ENCODE results near the gene SFMBT2.
"Not testable (repeated sequence)": the region's sequence is repeated elsewhere in the genome, so short reads cannot be mapped to it uniquely, and the experiment has no call there.

The SFMBT2 gene

GRCh38 chr10:7400068-7400715 is 10.6 kb downstream of the SFMBT2 start:
- no peak for DNase-seq

DNA sequence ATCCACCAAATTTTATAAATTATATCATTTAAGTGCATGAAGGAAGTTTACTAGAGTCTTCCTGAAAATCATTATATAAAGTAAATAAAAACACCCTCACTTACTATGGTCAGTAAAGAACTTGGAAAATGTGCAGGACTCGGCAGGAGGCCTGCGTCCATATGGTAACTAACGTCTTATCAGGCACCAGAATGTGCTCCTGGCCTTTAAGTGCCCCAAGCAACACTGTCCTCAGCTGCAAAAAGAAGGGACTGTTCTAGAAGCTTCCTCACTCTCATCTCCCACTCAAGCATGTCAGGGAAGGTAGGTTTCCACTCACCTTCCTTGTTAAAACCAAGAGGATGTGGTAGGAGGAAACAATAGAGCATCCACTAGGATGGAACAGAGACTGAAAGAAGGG is 11.3 kb downstream of the SFMBT2 start:
- DNase-seq: no peak

GRCh38 chr10:7397049-7398035 is 13.5 kb downstream of the SFMBT2 start:
- no peak for DNase-seq

GRCh38 chr10:7392301-7392700 is 18.5 kb downstream of the SFMBT2 start:
- DNase-seq: not testable (repeated sequence)

DNA sequence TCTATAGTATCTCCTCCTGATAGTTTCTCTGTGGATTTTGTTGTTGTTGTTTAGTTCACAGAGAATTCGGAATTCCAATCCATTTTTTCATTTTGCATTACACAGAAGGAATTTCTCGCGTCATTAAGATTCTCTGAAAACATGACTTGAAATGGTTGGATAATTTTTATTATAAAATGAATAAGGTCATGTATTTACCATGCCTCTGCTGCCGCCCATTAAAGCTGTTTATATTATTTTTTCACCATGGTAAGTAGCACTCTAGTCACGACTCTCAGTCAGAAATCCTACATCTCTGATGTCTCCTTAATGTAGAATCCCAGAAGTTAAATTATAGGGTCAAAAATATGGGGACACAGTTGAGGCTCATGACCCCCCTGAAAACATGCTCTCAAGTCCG is 19.1 kb downstream of the SFMBT2 start:
- DNase-seq: no peak

DNA sequence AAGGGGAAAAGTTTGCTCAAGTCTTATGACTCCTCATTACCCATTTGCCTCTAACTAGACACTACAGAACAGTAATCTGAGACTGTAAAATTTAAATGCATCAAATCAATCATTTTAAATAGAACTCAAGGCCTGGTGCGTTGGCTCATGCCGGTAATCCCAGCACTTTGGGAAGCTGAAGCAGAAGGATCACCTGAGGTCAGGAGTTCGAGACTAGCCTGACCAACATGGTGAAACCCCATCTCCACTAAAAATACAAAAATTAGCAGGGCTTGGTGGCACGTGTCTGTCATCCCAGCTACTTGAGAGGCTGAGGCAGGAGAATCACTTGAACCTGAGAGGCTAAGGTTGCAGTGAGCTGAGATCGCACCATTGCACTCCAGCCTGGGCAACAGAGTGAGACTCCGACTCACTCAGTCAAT is 20.1 kb downstream of the SFMBT2 start:
- DNase-seq: not testable (repeated sequence)

DNA sequence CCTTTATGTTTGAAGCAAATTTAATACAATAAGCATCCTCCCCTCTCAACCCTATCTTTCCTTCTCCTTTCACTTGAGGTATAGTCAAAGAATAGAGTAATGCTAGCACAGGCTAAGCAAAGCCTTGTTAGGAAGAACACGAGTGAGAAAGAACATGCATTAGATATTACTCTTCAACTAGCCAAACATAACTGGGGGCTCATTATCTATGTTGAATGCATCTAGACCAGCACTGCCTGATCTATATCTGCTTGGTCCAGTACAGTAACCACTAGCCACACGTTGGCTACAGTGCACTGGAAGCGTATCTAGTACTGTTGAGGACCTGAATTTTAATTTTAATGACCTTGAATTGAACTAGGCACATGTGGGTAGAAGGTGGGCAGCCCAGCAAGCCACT is 21.0 kb downstream of the SFMBT2 start:
- no peak for DNase-seq

- no peak for DNase-seq
These were observed 21.5 kb downstream of the SFMBT2 start for GRCh38 chr10:7389346-7389745.

GRCh38 chr10:7388602-7389001 is 22.2 kb downstream of the SFMBT2 start:
- no peak for DNase-seq

DNA sequence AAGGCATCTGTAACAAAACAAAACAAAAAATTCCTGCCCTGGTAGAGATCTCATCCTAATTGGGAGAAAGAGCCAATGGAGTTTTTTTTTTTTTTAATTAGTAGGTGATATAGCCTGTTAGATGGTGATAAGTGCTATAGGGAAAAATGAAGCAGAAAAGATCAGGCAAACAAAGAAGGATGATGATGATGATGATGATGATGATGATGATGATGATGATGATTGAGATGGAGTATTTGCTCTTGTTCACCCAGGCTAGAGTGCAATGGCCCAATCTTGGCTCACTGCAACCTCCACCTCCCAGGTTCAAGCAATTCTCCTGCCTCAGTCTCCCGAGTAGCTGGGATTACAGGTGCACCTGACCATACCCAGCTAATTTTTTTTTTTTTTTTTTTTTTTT is 22.7 kb downstream of the SFMBT2 start:
- DNase-seq: not testable (repeated sequence)

DNA sequence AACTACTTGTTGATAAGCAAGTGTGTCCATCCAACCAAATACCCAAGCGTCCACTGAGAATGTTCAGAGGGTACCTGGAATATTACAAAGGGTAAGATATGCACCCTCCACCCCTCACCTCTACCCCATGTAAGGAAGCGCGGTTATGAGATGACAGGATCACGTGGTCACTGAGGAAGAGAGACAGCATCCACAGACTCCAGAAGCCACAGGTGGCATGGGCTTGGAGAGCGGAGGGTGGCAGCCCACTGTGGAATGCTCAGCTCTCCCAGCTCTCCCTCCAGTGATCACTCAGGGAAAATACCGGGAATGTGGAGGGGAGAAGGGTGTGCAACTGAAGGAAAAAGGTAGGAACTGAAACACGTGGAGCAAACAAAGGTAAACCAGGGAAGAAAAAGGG is 25.7 kb downstream of the SFMBT2 start:
- no peak for DNase-seq

DNA sequence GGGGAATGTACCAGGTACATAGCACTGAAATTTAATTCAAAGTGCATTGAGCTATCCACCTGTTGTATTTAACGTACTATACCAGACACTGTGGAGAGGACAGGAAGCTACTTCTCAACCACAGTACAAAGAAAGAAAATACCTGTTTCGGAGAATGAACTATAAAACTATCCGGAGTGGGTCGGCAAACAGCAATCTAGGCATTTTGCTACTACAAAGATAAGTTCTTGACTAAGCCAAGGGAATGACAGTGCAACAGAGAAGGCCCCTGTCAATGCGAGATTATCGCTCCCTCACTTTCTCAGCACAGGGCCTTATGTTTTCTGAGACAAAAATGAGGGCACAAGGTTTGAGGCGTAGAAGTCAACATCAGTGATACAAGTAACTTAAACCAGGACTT is 27.4 kb downstream of the SFMBT2 start:
- DNase-seq: no peak

DNA sequence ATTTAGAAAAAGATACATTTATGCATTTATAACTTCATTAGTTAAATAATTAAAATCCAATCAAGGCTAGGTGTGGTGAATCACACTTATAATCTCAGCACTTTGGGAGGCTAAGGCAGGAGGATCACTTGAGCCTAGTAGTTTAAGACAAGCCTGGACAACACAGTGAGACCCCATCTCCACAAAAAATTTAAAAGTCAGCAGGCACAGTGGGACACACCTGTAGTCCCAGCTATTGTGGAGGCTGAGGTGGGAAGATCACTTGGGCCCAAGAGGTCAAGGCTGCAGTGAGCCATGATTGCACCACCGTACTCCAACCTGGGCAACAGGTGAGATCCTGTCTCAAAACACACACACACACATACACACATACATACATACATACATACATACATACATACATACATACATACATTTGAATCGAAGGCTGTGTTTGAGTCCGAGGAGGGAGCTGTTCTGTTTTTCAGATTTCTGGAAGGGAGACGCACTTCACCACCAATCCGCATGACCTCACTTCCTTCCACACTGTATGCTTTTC is 30.1 kb downstream of the SFMBT2 start:
- no peak for DNase-seq

- DNase-seq: no peak
These were observed 32.0 kb downstream of the SFMBT2 start for GRCh38 chr10:7378602-7379403.

DNA sequence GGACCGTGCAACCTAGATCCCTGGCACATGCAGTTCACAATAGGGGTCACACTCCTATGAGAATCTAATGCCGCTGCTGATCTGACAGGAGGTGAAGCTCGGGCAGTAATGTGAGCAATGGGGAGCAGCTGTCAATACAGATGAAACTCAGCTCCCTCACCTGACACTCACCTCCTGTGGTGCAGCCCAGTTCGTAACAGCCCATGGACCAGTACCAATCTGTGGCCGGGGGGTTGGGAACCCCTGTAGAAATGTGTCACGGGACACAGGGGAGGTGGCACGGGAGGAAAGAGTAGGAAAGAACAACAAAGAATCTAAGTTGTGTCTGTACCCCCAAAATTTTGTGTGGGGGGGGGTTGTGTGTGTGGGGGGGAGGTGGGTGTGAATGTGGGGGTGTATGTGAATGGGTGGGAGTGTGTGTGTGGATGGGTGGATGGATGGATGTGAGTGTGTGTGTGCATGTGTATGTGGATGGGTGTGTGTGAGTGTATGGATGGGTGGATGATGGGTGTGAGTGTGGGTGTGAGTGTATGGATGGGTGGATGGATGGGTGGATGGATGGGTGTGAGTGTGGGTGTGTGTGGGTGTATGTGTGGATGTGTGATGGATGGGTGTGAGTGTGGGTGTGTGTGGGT is 33.1 kb downstream of the SFMBT2 start:
- DNase-seq: no peak

- no peak for DNase-seq
These were observed 36.0 kb downstream of the SFMBT2 start for GRCh38 chr10:7374795-7375194.

- no peak for DNase-seq
These were observed 37.8 kb downstream of the SFMBT2 start for GRCh38 chr10:7373039-7373438.

- DNase-seq: no peak
These were observed 38.3 kb downstream of the SFMBT2 start for GRCh38 chr10:7372504-7372903.

- no peak for DNase-seq
These were observed 40.3 kb downstream of the SFMBT2 start for GRCh38 chr10:7370511-7370910.

- no peak for DNase-seq
These were observed 45.6 kb downstream of the SFMBT2 start for GRCh38 chr10:7365027-7365745.

- no peak for DNase-seq
These were observed 46.4 kb downstream of the SFMBT2 start for GRCh38 chr10:7364474-7364873.

DNA sequence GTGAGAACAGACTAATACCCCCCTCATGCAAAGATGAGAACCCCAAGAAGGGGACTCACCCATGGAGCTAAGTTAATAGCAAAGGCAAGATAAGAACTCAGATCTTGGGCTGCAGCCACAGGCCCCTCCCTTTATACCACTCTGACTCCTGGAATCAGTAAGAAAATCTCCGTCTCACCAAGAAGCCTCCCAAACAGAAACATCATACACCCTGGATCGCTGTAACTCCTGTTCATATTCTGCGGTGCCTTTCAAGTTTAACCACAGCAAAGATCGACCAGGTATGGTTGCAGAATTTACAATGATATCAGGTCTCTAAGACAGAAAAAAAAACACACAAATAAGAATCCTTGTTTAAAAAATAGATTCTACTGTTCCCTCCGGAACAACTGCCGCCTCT is 47.1 kb downstream of the SFMBT2 start:
- no peak for DNase-seq

All from NCI-H1105 treated with DMSO at 0.1 percent for 48 hours (cell line).